ENCODE measurements around the gene DBP.

- no peak for TF ChIP-seq POLR2A (IDR thresholded peaks at IDR 0.05)
- no peak for TF ChIP-seq CTCF (IDR thresholded peaks at IDR 0.05 in 8 of 11, conservative IDR thresholded peaks at IDR 0.05 in 3 of 11)
Observed at GRCh38 chr19:48624791-48625723, 12.1 kb downstream of the DBP start.

All from spleen (tissue), 7 donors.